ENCODE results near the gene NINL.
A peak's percentile ranks its signal among the peaks of the same experiment; 100 is the strongest.
"Not testable (repeated sequence)": the region's sequence is repeated elsewhere in the genome, so short reads cannot be mapped to it uniquely, and the experiment has no call there.

Gene NINL

DNA sequence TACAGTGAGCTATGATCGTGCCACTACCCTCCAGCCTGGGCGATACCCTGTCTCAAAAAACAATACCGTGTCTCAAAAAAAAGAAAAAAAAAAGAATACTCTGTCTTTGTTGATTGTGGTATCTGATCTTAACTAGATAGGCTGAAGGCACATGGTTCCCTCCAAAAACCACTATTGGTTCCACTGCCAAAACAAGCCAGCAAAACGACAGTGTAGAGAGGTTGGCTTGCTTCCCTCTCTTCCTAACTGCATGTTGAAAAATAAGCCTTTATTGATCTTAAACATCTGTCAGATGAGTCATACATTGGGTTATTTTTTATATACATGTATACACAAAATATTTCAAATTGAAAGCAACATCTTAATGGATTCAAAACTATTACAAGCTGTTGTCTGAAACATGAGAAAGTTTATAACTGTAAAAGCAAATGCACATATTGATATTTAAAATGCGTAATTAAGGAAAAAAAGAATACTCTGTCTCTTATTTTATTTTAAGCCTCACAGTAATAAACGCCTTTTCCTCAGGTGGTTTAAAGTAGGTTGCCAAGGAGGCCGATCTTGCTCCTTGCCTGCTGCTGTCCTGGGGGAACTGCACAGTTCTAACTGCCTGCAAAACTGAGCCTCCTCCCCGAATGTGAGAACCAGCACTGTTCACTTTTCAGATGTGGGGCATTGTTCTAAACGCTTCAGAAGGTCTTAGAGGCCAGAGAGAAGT is 7.0 kb upstream of the NINL start:
- DNase-seq: no peak

DNA sequence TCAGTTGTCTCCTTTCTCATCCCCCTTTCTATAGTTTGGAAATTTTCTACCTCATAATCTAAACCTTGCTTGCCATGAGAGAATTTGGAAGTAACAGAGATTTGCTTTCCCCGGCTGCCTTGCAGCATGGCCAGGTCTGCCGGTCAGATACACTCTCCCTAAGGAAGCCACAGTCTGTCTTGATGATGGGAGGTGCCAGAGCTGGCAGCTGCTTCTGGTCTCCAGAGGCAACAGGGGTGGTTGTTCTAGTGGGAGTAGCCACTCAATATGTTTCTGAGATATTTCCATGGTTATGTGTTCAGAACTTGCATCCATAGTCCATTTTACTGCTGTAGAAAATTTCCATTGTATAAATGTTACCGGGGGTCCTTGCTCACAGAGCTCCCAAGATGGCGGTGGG is 5.4 kb upstream of the NINL start:
- not testable (repeated sequence) for DNase-seq

DNA sequence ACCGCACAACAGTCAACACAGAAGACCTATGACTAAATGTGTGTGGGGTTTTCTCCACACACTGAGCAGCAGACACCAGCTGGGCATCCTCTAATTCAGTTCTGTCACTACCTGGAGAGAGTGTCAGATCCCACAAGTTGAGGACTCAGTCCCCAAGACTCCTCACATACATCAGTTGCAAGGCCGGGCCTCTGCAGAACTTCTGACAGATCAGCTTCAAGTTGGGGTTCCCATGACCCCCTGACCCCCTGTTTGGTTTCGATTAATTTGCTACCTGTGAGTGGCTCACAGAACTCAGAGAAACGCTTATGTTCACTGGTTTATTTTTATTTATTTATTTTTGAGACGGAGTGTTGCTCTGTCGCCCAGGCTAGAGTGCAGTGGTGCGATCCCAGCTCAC is 3.2 kb upstream of the NINL start:
- DNase-seq: no peak

GRCh38 chr20:25587536-25587935 is 2.2 kb upstream of the NINL start:
- no peak for DNase-seq

GRCh38 chr20:25586877-25587276 is 1.5 kb upstream of the NINL start:
- DNase-seq: peak; percentile 25

GRCh38 chr20:25583607-25584006 is 1.7 kb downstream of the NINL start:
- not testable (repeated sequence) for DNase-seq

GRCh38 chr20:25580711-25581110 is 4.6 kb downstream of the NINL start:
- no peak for DNase-seq

GRCh38 chr20:25579081-25579770 is 6.1 kb downstream of the NINL start:
- no peak for DNase-seq

GRCh38 chr20:25576783-25577530 is 8.4 kb downstream of the NINL start:
- no peak for DNase-seq

DNA sequence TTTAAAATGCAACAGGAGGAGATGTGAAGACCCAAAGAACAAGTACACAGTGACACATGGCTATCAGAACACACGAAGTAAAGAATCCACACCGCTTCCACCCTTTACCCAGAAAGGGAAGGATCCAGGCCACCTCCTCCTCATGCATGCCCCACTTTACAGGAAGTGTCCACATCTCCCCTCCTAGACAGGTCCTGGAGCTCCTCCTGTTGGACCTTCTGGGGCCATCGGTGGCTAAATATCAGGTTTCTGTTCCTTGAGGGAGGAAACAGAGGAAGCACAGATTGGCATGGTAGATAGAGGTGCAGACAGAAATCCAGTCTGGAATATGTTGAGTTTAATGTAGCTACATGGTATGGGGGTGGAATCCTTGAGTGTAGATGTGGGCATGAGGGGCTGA is 10.9 kb downstream of the NINL start:
- peak; percentile 64 for DNase-seq

GRCh38 chr20:25573288-25574251 is 11.8 kb downstream of the NINL start:
- DNase-seq: no peak

GRCh38 chr20:25571817-25572216 is 13.5 kb downstream of the NINL start:
- no peak for DNase-seq

DNA sequence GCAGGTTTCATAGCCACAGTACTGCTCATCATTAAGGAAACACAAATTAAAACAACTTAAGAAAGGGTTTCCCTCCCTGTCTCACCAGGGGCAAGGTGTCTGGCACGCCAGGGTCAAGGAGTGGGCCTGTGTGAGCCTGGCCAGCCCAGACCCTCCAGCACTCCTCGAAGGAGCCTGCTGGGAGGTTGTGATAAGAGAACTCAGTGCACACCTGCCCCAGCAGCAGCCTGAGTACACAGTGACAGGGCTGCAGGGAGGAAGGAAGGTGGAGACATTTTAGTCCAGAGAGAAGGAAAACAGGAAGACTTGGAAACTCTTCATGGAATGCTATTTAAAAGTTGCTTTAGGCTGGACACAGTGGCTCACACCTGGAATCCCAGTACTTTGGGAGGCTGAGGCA is 14.1 kb downstream of the NINL start:
- no peak for DNase-seq

DNA sequence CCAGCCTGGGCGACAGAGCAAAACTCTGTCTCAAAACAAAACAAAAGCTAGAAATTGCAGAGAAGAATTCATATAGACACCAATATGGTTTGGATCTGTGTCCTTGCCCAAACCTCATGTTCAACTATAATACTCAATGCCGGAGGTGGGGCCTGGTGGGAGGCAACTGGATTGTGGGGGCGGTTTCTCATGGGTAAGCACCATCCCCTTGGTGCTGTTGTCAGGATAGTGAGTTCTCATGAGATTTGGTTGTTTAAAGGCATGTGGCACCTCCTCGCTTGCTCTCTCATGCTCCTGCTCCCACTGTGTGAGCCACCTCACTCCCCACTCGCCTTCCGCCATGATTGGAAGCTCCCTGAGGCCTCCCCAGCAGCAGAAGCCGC is 15.2 kb downstream of the NINL start:
- DNase-seq: no peak

GRCh38 chr20:25567286-25567685 is 18.0 kb downstream of the NINL start:
- DNase-seq: no peak

DNA sequence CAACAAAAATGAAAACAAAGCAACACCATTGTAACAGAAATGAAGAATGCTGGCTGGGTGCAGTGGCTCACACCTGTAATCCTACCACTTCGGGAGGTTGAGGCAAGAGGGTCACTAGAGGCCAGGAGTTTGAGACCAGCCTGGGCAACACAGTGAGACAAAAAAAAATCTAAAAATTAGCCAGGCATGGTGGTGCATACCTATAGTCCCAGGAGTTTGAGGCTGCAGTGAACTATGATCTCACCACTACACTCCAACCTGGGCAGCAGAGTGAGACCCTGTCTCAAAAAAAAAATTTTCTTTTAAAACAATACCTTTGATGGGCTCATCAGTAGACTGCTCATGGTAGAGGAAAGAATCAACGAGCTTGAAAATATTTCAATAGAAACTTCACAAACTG is 18.5 kb downstream of the NINL start:
- DNase-seq: no peak

DNA sequence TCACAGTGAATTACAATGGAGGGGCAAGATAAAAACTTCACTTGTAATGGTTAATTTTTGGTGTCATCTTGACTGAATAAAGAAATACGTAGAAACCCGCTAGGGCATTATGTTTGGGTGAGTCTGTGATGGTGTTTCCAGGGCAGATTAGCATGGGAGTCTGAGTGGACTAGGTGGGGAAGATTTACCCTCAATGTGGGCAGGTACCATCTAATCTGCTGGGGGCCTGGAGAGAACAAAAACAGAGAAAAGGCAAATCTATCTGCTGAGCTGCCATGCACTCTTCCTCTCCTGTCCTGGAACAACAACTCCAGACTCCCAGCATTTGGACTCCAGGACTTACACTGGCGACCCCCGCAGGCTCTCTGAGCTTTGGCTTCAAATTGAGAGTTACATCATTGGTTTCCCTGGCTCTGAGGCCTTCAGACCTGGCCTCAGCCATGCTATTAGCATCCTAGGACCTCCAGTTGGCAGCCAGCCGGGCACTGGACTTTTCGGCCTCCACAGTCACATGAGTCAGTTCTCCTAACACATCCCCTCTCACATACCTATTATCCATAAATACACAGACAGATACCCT is 19.7 kb downstream of the NINL start:
- DNase-seq: no peak

GRCh38 chr20:25563876-25564275 is 21.5 kb downstream of the NINL start:
- no peak for DNase-seq

DNA sequence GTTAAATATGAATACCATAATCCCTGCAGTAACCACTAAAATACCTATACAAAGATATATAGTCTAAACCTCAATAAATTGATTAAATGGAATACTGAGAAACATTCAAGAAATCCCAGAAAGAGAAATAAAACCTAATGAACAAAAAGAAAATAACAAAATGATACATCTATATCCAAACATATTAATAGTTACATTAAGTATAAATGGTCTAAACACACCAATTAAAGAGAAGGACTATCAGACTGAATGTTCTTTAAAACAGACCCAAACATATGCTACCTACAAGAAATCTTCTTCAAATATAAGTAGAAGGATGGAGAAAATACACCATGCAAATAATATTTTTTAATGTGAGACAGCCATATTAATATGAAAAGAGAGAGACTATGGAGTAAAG is 22.0 kb downstream of the NINL start:
- no peak for DNase-seq

DNA sequence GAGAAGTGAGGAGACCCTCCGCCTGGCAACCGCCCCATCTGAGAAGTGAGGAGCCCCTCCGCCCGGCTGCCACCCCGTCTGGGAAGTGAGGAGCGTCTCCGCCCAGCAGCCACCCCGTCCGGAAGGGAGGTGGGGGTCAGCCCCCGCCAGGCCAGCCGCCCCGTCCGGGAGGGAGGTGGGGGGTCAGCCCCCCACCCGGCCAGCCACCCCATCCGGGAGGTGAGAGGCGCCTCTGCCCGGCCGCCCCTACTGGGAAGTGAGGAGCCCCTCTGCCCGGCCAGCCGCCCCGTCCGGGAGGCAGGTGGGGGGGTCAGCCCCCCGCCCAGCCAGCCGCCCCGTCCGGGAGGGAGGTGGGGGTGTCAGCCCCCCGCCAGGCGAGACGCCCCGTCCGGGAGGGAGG is 23.6 kb downstream of the NINL start:
- not testable (repeated sequence) for DNase-seq

GRCh38 chr20:25553819-25554296 is 31.5 kb downstream of the NINL start:
- DNase-seq: no peak

DNA sequence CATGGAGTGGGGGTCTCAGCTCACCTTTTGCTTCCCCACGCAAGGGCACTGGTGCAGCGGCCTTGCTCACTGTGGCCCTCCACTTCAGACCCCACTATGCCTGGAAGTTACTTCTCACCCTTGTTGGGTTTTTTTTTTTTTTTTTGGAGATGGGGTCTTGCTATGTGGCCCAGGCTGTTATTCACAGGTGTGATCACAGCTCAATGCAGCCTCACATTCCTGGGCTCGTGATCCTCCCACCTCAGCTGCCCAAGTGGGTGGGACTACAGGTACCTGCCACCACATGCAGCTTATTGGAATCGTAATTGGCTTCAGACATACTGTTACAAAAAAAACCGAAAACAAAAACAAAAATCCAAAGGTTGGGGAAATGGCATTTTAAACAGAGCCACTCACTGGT is 32.4 kb downstream of the NINL start:
- DNase-seq: no peak

Measured in MV-4-11 (cell line).